ENCODE results near the gene IL3.

- TF ChIP-seq CTCF (IDR thresholded peaks at IDR 0.05), result no peak
- no peak for TF ChIP-seq POLR2A (IDR thresholded peaks at IDR 0.05)
- TF ChIP-seq POLR2AphosphoS5 (IDR thresholded peaks at IDR 0.05), result no peak
- no peak for TF ChIP-seq EP300 (IDR thresholded peaks at IDR 0.05)
These were observed 7.0 kb downstream of the IL3 start for GRCh38 chr5:132067451-132067850.
